Measurements from ENCODE around the gene SIN3B.
"Not testable (repeated sequence)": the region's sequence is repeated elsewhere in the genome, so short reads cannot be mapped to it uniquely, and the experiment has no call there.

SIN3B gene

DNA sequence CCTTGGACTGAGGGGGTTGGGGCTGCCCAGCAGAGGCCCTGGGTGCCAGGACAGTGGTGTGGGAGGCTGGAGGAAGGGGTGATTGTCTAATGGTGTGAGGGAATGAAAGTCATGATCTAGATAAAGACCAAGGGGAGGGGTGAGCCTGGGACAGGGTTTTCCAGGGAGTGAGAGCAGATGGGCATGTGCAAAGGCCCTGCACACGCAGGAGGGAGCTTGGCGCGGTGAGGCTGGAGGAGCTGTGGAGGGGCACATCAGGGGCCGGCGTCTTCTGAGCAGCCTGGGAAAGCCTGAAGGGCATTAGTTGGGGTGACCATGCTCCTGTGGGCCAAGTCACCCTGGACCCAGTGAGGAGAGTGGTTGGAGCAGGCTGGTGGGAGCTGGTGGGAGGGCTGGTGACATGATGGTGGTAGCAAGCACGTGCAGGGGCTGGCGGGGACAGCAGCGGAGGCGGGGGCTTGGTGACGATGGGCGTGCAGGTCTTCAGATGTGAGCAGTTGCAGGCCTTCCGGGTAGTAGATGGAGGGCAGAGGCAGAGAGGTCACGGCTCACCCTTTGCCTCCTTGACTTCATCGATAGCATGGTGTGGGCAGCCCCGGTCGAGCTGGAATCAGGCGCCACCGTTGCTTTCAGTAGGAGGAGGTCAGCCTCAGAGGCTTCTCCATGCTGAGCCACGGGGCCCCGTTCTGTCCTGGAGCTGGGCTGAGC is 39.4 kb downstream of the SIN3B start:
- no peak for DNase-seq (ENCODE audit: low read depth in 2 of 2)

DNA sequence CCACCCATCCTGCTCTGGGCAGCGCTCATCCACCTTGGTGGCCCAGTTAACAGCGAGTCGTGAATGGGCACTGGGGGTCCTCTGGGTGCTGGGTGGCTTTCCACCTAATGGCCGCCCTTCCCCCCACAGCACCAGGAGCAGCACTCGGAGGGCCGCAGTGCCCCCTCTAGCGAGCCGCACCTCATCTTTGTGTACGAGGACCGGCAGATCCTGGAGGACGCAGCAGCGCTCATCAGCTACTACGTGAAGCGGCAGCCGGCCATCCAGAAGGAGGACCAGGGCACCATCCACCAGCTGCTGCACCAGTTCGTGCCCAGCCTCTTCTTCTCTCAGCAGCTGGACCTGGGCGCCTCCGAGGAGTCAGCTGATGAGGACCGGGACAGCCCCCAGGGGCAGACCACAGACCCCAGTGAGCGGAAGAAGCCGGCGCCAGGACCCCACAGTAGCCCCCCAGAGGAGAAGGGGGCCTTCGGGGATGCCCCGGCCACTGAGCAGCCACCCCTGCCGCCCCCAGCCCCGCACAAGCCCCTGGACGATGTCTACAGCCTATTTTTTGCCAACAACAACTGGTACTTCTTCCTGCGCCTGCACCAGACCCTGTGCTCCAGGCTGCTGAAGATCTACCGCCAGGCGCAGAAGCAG is 40.3 kb downstream of the SIN3B start:
- DNase-seq (ENCODE audit: low read depth in 2 of 2) = no peak

DNA sequence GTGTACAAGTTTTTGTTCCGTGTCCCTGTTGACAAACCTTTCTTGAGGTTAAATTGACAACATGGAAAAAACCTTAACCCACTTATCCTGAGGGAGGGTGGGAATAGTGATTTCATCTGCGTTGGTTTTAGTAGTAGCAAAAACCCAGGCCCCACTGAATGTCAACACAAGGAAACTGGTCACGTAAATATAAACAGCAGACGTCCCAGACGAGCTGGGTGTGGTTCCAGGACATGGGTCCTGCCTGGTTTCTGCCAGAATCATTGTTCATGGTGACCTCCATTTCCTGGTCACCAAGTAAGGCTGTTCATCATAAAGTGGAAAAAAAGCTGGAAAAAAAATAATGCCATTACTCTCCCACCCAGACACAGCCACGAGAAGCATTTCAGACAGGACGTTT is 42.7 kb downstream of the SIN3B start:
- no peak for DNase-seq (ENCODE audit: low read depth in 2 of 2)

DNA sequence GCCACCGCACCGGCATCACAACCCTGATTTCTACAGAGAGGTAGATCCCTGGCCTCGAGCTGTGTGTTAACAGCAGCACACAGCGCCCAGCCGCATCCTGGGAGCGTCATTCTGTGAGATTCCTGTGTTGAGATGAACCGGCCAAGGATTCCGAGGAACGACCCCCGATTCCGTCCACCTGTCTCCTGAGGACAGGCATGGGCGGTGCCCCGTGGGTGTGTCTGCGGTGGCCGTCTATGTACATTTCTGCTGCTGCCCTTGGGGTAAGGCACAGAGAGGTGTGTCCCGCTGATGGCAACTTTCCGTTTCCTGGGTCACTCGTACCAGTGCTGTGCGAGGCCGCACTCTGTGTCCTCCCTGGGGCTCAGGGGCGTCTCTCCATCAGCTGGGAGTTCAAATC is 43.5 kb downstream of the SIN3B start:
- no peak for DNase-seq (ENCODE audit: low read depth in 2 of 2)

DNA sequence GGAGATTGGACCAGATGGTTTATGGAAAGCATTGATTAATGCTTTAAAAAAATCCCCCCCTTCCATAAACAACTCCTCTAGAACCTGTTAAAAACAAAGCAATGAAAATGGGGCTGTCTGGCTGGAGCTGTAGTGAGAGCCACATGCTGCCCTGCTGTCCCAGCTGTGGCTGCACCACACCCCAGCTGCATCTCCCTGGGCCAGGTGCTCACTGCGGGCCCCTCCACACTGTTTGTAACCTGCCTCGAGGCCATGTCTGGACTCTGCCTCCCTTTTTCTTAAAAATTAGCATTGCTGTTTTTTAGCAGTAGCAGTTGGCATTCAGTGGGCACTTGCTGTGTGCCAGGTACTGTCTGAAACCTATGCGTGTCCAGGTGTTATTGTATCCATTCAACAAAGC is 44.4 kb downstream of the SIN3B start:
- no peak for DNase-seq (ENCODE audit: low read depth in 2 of 2)

DNA sequence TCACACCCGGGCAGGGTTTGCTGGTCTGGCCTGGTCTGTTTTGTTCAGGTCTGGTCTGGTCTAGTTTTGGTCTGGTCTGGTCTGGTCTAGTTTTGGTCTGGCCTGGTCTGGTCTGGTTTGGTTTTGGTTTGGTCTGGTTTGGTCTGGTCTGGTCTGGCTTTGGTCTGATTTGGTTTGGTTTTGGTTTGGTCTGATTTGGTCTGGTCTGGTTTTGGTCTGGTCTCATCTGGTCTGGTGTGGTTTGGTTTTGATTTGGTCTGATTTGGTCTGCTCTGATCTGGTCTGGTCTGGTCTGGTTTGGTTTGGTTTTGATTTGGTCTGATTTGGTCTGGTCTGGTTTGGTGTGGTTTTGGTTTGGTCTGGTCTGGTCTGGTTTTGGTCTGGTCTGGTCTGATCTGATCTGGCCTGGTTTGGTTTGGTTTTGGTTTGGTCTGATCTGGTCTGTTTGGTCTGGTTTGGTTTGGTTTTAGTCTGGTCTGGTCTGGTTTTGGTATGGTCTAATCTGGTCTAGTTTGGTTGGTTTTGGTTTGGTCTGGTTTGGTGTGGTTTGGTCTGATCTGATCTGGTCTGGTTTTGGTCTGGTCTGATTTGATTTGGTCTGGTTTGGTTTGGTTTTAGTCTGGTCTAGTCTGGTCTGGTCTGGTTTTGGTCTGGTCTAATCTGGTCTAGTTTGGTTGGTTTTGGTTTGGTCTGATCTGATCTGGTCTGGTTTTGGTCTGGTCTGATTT is 45.2 kb downstream of the SIN3B start:
- no peak for DNase-seq (ENCODE audit: low read depth in 2 of 2)

DNA sequence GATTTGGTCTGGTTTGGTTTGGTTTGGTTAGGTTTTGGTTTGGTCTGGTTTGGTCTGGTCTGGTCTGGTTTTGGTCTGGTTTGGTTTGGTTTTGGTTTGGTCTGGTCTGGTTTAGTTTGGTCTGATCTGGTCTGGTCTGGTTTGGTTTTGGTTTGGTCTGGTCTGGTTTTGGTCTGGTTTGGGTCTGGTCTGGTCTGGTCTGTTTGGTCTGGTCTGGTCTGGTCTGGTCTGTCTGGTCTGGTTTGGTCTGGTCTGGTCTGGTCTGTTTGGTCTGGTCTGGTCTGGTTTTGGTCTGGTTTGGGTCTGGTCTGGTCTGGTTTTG is 45.7 kb downstream of the SIN3B start:
- not testable (repeated sequence) for DNase-seq (ENCODE audit: low read depth in 2 of 2)

DNA sequence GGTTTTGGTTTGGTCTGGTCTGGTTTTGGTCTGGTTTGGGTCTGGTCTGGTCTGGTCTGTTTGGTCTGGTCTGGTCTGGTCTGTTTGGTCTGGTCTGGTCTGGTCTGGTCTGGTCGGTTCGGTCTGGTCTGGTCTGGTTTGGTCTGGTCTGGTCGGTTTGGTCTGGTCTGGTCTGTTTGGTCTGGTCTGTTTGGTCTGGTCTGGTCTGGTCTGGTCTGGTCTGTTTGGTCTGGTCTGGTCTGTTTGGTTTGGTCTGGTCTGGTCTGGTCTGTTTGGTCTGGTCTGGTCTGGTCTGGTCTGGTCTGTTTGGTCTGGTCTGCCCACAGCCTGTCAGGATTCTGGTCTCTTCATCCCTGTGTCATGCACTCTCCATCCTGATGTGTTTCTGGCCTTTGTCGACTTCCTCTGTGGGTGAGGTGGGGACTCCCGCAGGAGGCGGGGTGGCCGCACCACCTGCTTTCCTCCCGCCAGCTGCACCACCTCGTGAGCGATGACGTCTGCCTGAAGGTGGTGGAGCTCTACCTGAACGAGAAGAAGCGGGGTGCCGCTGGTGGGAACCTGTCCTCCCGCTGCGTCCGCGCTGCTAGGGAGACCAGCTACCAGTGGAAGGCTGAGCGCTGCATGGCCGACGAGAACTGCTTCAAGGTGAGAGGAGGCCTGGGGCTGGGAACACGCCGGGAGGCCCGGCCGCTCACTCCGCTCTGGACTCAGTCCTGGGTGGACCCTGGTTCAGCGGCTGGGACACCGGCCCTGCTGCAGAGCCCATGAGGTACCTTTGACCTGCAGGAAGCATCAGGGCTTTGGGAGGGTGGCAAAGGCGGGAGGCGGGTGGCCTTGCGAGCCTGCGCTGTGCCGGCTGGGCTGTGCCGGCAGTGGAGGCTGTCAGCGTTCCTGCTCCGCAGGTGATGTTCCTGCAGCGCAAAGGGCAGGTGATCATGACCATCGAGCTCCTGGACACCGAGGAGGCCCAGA is 46.7 kb downstream of the SIN3B start:
- no peak for DNase-seq (ENCODE audit: low read depth in 2 of 2)

DNA sequence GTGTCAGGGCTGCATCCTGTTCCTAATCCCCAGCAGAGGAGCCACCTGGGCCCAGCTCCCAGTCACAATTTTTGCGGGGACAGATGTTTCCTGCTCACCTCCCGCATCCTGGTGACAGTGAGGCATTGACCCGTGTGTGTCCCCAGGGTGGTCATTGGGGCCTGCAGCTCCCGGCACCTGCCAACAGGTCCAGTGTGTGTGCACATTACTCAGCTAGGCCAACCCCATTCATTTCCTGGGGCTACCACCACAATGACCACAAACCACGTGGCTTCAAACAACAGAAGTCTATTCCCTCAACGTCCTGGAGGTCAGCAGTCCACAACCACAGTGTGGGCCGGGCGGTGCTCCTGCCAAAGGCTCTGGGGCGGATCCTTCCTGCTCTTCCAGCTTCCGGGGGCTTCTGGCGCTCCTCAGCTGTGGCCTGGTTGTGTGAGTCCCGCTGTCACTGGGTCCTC is 47.7 kb downstream of the SIN3B start:
- no peak for DNase-seq (ENCODE audit: low read depth in 2 of 2)

DNA sequence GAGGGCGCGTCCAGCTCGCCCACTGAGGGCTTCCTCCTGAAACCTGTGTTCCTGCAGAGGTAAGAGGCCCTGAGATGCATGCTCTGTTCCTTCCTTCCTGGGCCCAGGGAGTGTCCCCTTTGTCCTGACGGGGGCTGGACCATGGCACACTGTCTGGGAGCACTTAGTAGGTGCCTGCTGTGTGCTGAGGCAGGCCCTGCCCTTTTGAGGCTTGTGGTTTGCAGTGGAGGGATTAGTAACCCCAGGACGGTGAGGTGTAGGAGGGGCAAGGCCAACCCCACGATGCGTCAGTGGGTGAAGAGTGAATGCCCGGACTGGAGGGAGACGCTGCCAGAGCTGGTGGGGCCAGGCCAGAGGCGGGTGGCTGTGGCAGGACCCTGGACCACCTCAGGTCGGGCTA is 48.4 kb downstream of the SIN3B start:
- no peak for DNase-seq (ENCODE audit: low read depth in 2 of 2)

DNA sequence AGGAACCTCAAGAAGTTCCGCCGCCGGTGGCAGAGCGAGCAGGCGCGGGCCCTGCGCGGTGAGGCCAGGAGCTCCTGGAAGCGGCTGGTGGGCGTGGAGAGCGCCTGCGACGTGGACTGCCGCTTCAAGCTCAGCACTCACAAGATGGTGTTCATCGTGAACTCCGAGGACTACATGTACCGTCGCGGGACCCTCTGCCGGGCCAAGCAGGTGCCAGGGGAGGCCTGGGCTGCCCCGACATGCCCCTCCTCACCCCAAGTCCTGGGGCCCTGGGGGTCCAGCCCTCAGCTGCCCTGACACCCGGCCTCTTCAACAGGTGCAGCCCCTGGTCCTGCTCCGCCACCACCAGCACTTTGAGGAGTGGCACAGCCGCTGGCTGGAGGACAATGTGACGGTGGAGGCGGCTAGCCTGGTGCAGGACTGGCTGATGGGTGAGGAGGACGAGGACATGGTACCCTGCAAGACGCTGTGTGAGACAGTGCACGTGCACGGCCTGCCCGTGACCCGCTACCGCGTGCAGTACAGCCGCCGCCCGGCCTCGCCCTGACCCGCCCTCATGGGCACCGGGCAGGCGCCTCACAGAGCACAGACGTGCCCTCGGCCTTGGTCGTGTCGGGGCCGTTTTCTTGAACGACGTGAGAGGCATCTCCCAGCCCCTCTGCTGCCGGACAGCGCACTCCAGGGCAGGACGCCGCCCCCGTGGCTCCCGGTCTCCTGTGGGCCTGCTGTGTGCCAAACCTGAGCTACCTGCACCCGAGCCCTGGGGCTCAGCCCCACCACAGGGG is 49.2 kb downstream of the SIN3B start:
- DNase-seq (ENCODE audit: low read depth in 2 of 2) = no peak

DNA sequence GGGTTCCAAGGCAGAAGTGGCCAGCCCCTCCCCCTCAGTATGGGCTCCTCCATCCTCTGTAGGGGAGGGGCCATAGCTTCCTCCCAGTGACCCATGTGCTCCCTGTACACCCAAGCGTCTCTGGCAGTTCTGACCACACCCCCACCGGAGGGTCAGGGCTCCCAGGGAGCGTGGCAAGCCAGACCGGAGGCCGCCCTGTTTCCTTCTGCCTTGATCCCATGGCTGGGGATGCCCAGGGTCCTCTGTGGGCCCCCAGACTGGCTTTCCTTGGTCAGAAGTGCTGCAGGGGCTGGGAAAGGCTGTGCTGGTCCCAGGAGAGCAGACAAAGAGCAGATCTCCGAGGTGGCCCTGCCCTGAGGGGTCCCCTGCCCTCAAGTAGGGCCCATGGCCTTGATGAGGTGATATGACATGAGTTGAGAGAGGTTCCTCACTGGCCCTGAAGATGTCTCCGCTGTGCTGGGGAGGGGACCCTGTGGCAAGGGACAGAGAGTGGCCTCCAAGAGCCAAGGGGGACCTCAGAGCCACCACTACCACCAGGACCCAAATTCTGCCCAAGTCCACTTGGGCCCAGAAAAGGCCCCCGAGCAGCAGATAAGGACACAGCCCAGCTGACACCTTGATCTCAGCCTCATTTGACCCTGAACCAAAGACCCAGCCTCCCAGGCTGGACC is 51.8 kb downstream of the SIN3B start:
- DNase-seq (ENCODE audit: low read depth in 2 of 2) = no peak

DNA sequence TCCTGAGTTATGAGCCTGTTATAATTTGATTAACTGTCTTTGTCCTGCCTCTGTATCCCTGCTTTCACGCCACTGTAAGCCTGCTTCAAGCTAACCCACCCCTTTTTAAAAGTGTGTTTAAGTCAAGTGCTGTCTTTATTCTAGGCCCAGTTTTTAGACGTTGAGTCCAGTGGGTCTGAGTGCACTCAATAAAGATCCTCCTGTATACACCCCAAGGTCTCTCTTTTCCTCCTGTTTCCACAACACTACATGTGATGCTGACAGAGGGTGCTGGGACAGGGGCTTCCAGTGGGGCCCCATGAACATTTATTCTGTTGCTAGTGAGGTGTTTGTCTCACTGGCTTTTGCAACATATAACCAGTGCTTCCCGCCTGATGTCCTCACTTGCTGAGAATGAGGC is 52.9 kb downstream of the SIN3B start:
- DNase-seq (ENCODE audit: low read depth in 2 of 2) = no peak

DNA sequence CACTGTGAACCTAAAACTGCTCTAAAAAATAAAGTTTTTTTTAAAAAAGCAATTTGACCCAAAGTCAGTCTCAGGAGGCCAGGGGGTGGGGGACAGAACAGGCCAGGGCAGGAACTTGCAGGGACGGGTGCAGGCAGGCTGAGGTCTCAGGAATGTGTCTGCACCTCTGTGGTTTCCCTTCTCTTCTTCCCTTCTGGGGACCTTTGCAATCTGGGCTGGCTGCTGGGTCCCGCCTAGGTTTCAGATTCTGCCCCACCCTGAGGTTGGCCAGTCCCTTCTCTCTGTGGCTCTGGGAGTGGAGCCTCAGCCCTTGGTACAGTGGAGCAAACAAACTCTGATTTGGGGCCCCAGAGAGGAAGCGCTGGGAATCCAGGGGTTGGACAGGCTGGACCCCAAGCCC is 54.3 kb downstream of the SIN3B start:
- DNase-seq (ENCODE audit: low read depth in 2 of 2) = no peak

DNA sequence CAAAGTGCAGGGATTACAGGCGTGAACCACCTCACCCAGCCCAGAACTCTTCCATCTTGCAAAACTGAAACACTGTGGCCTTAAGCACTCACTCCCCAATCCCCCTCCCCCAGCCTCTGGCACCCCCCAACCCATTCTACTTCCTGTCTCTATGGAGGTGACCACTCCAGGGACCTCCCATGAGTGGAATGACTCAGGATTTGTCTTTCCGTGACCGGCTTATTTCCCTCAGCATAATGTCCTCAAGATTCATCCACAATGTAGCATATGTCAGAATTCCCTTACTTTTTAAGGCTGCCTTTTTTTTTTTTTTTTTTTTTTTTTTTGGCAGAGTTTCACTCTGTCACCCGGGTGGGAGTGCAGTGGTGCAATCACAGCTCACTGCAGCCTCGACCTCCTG is 56.0 kb downstream of the SIN3B start:
- DNase-seq (ENCODE audit: low read depth in 2 of 2) = no peak

DNA sequence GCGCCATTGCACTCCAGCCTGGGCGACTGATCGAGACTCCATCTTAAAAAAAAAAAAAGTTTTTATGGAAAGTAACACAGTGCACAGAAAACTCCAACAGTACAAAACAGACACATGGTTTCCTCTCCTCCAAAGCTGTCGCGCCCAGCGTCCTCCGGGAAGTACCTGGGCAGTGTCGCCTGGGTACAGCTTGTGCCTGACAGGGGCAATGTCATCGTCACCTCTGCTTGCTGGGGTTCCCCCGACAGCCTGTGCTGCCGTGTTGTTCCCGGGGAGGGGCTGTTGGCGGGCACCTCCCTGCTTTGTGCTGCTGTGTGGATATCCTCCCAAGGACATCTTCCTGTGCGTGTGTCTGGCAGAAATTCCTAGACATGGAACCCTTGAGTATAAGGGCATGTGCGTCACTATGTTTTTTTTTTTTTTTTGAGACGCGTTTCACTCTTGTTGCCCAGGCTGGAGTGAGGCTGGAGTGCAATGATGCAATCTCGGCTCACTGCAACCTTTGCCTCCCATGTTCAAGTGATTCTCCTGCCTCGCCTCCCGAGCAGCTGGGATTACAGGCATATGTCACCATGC is 57.2 kb downstream of the SIN3B start:
- DNase-seq (ENCODE audit: low read depth in 2 of 2) = no peak

DNA sequence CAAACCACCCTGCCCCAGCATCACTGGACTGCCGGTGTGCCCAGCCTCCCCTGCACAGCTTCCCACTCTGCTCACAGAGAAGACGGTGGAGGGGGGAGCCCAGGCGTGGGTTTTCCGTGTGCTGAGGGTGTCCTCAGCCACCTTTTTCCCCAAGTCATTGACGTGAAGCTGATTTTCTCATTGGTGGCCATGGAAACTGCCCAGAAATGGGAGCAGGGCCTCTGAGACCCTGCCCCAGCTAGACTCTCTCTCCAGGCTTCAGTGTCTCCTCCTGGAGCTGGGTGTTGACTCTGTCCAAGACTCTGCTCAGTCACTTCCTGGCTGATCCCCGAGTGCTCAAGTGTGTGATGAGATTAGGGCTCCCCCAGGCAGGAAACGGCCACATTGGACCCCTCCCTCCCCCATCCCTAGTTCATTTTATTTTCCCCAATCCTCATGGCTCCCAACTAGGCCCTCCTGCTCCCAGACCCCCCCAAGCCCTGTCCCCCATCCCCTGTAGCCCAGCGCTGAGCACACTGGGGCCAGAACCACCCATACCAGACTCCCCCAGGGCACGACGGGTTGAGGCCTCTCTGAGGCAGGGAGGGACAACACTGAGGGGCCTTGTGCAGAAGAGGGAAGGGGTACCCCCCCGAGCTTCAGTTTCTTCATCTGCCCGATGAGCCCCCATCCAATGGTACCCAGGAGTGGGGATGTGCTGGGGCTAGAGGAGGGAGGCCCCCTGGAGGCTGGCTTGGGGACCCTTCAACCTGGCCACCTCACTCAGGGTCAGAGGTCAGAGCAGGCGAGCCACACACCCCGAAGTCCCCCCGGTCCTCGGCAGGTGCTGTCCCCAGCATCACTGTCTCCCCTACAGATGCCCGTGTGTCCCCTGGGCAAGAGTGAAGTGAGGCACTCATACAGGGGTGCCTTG is 58.4 kb downstream of the SIN3B start:
- DNase-seq (ENCODE audit: low read depth in 2 of 2) = no peak

DNA sequence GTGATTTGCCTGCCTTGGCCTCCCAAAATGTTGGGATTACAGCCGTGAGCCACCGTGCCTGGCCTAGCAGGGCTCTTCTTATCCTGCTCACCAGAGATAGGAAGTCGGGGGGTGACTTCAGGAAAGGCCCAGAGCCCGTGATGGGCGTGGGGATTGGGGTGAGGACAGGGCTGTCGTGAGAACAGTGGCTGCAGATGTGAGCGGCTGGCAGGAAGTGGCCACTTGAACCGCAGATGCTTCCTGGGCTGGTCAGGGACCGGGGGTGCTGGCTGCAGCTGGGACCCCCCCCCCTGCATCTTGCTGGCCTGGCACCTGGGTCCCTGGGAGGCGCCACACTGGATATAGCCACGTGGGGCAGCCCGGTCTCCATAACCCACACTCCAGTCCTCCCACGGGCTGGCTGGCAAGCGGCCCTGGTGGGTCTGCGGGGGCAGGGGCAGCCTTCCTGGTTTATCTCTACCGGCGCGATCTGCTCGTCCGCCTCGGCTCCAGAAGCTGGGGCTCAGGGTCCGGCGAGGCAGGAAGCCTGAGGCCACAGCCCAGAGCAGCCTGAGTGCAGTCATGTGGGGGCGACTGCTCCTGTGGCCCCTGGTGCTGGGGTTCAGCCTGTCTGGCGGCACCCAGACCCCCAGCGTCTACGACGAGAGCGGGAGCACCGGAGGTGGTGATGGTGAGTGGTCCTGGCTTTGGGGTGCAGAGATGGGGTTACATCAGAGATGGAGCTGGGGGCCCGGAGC is 59.6 kb downstream of the SIN3B start, which contains the start of gene F2RL3:
TSS of gene F2RL3 (plus strand) at position 371 of the 737 bp plus-strand sequence. CDS start at position 562, 191 bp downstream.
- no peak for DNase-seq (ENCODE audit: low read depth in 2 of 2)

Data from activated CD4-positive, alpha-beta T cell treated with anti-CD3 and anti-CD28 coated beads for 24 hours (primary cell).